GM12801 (cell line): Measurements from ENCODE around the gene FGFR1OP2.

ENCODE experiments used
- TF ChIP-seq, protein P1 (sequence below): IDR thresholded peaks from one replicate; pipeline ENCODE4 v1.5.1; 2011; ENCODE audit warnings: control low read depth; ENCODE audit not compliant: insufficient read length; ENCODE audit errors: extremely low read depth

FGFR1OP2 gene

GRCh38 chr12:26937443-26937862, 817 bp upstream of the FGFR1OP2 start:
- TF ChIP-seq, protein P1, sequence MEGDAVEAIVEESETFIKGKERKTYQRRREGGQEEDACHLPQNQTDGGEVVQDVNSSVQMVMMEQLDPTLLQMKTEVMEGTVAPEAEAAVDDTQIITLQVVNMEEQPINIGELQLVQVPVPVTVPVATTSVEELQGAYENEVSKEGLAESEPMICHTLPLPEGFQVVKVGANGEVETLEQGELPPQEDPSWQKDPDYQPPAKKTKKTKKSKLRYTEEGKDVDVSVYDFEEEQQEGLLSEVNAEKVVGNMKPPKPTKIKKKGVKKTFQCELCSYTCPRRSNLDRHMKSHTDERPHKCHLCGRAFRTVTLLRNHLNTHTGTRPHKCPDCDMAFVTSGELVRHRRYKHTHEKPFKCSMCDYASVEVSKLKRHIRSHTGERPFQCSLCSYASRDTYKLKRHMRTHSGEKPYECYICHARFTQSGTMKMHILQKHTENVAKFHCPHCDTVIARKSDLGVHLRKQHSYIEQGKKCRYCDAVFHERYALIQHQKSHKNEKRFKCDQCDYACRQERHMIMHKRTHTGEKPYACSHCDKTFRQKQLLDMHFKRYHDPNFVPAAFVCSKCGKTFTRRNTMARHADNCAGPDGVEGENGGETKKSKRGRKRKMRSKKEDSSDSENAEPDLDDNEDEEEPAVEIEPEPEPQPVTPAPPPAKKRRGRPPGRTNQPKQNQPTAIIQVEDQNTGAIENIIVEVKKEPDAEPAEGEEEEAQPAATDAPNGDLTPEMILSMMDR = no peak

- TF ChIP-seq, protein P1 = no peak
These were observed 412 bp downstream of the FGFR1OP2 start for GRCh38 chr12:26938701-26939062.

DNA sequence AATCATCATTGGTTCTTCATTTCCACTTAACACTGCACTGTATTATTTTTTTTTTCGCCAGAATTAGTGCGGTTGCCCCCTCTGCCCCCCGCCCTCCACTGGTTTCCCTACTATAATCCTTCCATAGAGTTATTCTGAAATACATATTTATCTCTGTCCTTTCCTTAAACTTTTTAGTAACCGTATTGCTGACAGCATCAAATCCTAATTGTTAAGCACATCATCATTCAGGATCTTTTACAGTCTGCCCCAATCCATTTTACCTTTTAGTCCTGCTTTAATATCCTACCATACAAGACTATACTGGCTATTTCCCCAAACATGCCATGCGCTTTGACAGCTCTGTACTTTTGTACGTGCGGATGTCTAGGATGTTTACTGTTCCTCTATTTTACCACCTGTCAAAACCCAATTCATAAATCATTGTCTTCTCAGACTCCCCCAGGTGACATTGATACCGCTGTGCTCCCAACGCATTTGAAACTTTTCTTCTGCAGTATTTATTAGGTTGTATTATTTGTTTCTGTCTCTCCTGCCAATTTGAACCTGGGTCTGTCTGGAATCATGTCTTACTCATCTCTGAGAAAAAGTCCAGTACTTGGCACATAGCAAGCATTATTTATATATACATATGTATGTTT, 1.0 kb downstream of the FGFR1OP2 start:
- TF ChIP-seq, protein P1 = no peak

- TF ChIP-seq, protein P1 = no peak
These were observed 1.7 kb downstream of the FGFR1OP2 start for GRCh38 chr12:26939953-26940352.

- TF ChIP-seq, protein P1 = no peak
These were observed 2.4 kb downstream of the FGFR1OP2 start for GRCh38 chr12:26940516-26941214.

DNA sequence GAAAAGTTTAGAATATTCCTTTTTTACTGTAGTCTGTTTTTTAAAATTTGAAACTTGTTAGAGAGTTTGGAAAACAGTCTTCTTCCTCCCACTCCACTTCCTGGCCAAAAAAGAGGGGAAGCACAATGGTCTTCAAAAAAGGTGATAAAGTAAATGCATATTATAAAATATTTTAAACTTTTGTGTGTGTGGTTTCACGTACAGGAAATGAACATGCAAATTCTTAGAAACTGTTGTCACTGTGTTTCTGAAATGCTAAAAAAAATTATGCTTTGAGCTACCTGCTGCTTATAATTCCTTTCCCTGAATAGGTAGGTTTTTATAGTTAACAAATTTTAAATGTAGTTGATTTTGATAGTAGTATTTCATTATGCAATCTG, 2.9 kb downstream of the FGFR1OP2 start:
- TF ChIP-seq, protein P1 = no peak

DNA sequence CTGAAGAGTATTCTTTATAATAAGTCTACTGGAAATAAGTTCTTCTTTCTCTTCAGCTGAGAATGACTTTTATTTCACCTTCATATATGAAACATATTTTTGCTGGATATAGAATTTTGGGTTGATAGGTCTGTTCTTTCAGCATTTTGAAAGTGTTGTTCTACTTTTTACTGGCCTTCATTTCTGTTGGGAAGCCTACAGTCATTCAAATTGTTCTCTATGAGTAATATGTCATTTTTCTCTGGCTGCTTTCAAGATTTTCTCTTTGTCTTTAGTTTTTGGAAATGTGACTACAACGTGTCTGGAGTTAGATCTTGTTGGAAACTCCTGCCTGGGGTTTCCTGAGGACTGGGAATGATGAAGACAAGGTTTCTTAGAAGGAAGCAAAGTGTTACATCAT, 10.0 kb downstream of the FGFR1OP2 start:
- TF ChIP-seq, protein P1 = no peak
